ENCODE data around the gene BDH1.

The BDH1 gene

GRCh38 chr3:197484204-197484901 lies 71.4 kb downstream of the BDH1 start:
- no peaks in the 10 kb centered on the region for H3K27me3 ChIP-seq (replicated peaks; ENCODE audit: insufficient read depth, low read length)
- no peaks in the 10 kb centered on the region for H3K9me2 ChIP-seq (replicated peaks; ENCODE audit: insufficient read depth, low read length)
- H3K9ac ChIP-seq (ENCODE audit: low read length) = no peak overlapping the region
- no peaks in the 10 kb centered on the region for H4K20me1 ChIP-seq (ENCODE audit: insufficient read depth, low read length)
- no peak overlapping the region for H2AFZ ChIP-seq (ENCODE audit: low read length)
- H3K4me1 ChIP-seq (ENCODE audit: low read length) = no peaks in the 10 kb centered on the region
- H3K36me3 ChIP-seq (replicated peaks; ENCODE audit: insufficient read depth, low read length) = no peaks in the 10 kb centered on the region
- TF ChIP-seq EZH2phosphoT487 (IDR thresholded peaks at IDR 0.05; ENCODE audit: low read length) = no peak
- no peak for TF ChIP-seq CTCF (IDR thresholded peaks at IDR 0.05; ENCODE audit: low read length)
- no peak for TF ChIP-seq EZH2 (optimal IDR thresholded peaks at IDR 0.05; ENCODE audit: low read depth, low read length)
- H3K9me3 ChIP-seq (replicated peaks; ENCODE audit: insufficient read depth, low read length) = no peaks in the 10 kb centered on the region
- H3K27ac ChIP-seq (ENCODE audit: low read length) = no peak overlapping the region
- H3K4me2 ChIP-seq (ENCODE audit: low read depth, low read length) = no peak overlapping the region
- no peak overlapping the region for H3K4me3 ChIP-seq (ENCODE audit: low read length)
- H3K79me2 ChIP-seq (ENCODE audit: low read length) = no peaks in the 10 kb centered on the region
- no peak for DNase-seq
- H3F3A ChIP-seq (ENCODE audit: insufficient read depth, low read length) = no peaks in the 10 kb centered on the region

- H2AFZ ChIP-seq (ENCODE audit: low read length) = no peak overlapping the region
- H3K36me3 ChIP-seq (replicated peaks; ENCODE audit: insufficient read depth, low read length) = no peaks in the 10 kb centered on the region
- TF ChIP-seq EZH2 (optimal IDR thresholded peaks at IDR 0.05; ENCODE audit: low read depth, low read length) (no peak), EZH2phosphoT487 (IDR thresholded peaks at IDR 0.05; ENCODE audit: low read length) (no peak), CTCF (IDR thresholded peaks at IDR 0.05; ENCODE audit: low read length) (no peak)
- no peaks in the 10 kb centered on the region for H4K20me1 ChIP-seq (ENCODE audit: insufficient read depth, low read length)
- no peaks in the 10 kb centered on the region for H3K27me3 ChIP-seq (replicated peaks; ENCODE audit: insufficient read depth, low read length)
- H3K4me2 ChIP-seq (ENCODE audit: low read depth, low read length) = no peak overlapping the region
- H3K27ac ChIP-seq (ENCODE audit: low read length) = no peak overlapping the region
- no peak overlapping the region for H3K4me3 ChIP-seq (ENCODE audit: low read length)
- H3K4me1 ChIP-seq (ENCODE audit: low read length) = no peaks in the 10 kb centered on the region
- H3F3A ChIP-seq (ENCODE audit: insufficient read depth, low read length) = no peaks in the 10 kb centered on the region
- no peak overlapping the region for H3K9ac ChIP-seq (ENCODE audit: low read length)
- H3K9me2 ChIP-seq (replicated peaks; ENCODE audit: insufficient read depth, low read length) = no peaks in the 10 kb centered on the region
- no peaks in the 10 kb centered on the region for H3K9me3 ChIP-seq (replicated peaks; ENCODE audit: insufficient read depth, low read length)
- no peak for DNase-seq
- H3K79me2 ChIP-seq (ENCODE audit: low read length) = no peaks in the 10 kb centered on the region
These were observed 73.8 kb downstream of the BDH1 start for GRCh38 chr3:197482001-197482400.

- Histone ChIP-seq H3F3A (ENCODE audit: insufficient read depth, low read length) (no peaks in the 10 kb centered on the region), H3K27me3 (replicated peaks; ENCODE audit: insufficient read depth, low read length) (no peaks in the 10 kb centered on the region), H3K79me2 (ENCODE audit: low read length) (no peaks in the 10 kb centered on the region), H3K4me1 (ENCODE audit: low read length) (no peaks in the 10 kb centered on the region), H4K20me1 (ENCODE audit: insufficient read depth, low read length) (no peaks in the 10 kb centered on the region), H3K4me3 (ENCODE audit: low read length) (no peak overlapping the region), H3K36me3 (replicated peaks; ENCODE audit: insufficient read depth, low read length) (no peaks in the 10 kb centered on the region), H2AFZ (ENCODE audit: low read length) (no peak overlapping the region), H3K4me2 (ENCODE audit: low read depth, low read length) (no peak overlapping the region), H3K9me2 (replicated peaks; ENCODE audit: insufficient read depth, low read length) (no peaks in the 10 kb centered on the region), H3K9me3 (replicated peaks; ENCODE audit: insufficient read depth, low read length) (no peaks in the 10 kb centered on the region), H3K27ac (ENCODE audit: low read length) (no peak overlapping the region), H3K9ac (ENCODE audit: low read length) (no peak overlapping the region)
- TF ChIP-seq EZH2phosphoT487 (IDR thresholded peaks at IDR 0.05; ENCODE audit: low read length) (no peak), EZH2 (optimal IDR thresholded peaks at IDR 0.05; ENCODE audit: low read depth, low read length) (no peak), CTCF (IDR thresholded peaks at IDR 0.05; ENCODE audit: low read length) (no peak)
- no peak for DNase-seq
These were observed 75.4 kb downstream of the BDH1 start for GRCh38 chr3:197480320-197480719.

All from MM.1S (cell line).